IMR-90 (cell line): Measurements from ENCODE around the gene TRAF3IP1. TPM values are rescaled to one million over a fixed set of nuclear protein-coding genes. Genes with fewer than 3 reads are reported as not detected.

Source experiments
- ATAC-seq: fragments of 200-7000 bp; cut with Tn5 transposase; 2 replicates; pipeline ENCODE4 v1.9.1; 2020; ENCODE audit warnings: low read depth, mild to moderate bottlenecking, moderate library complexity
- BruUV-seq: library from RNA; stranded (reverse); fragments of 400-500 nt; replicated peaks from 2 replicates; lab custom pipeline; 2021; lab: Mats Ljungman, UMichigan
- CTCF ChIA-PET: fragments of 300-600 bp; formaldehyde crosslinking; extraction: SDS; loops from one replicate; lab custom pipeline; 2021; ENCODE audit warnings: antibody characterized with exemption; lab: Yijun Ruan, JAX
- POLR2A ChIA-PET: fragments of 300-600 bp; sonication (Branson Sonifier 250); formaldehyde crosslinking; loops from one replicate; lab custom pipeline; 2022; ENCODE audit warnings: antibody characterized with exemption; ENCODE audit not compliant: unreplicated experiment; lab: Charles Lee
- DNase-seq: peaks from one replicate; pipeline ENCODE4 v3.0.0; 2013
- H2AFZ ChIP-seq: replicated peaks from 2 replicates; pipeline ENCODE3; 2013; ENCODE audit warnings: low read length, mild to moderate bottlenecking; ENCODE audit not compliant: poor library complexity
- H2AK5ac ChIP-seq: 2 replicates; pipeline ENCODE4 v1.6.1; 2013; ENCODE audit warnings: low read depth, low read length, inconsistent platforms
- H2AK9ac ChIP-seq: replicated peaks from 2 replicates; pipeline ENCODE3; 2013; ENCODE audit warnings: mild to moderate bottlenecking, low read depth, low read length, moderate library complexity; ENCODE audit not compliant: poor library complexity
- H2BK120ac ChIP-seq: 2 replicates; pipeline ENCODE4 v1.6.1; 2013; ENCODE audit warnings: low read depth, low read length, inconsistent platforms
- H2BK15ac ChIP-seq: 3 replicates; pipeline ENCODE4 v1.6.1; 2013; ENCODE audit warnings: low read depth, low read length, inconsistent platforms
- H2BK20ac ChIP-seq: 2 replicates; pipeline ENCODE4 v1.6.1; 2013; ENCODE audit warnings: low read depth, mild to moderate bottlenecking, inconsistent platforms, low read length, moderate library complexity
- H2BK5ac ChIP-seq: 2 replicates; pipeline ENCODE4 v1.6.1; 2013; ENCODE audit warnings: mild to moderate bottlenecking, low read depth, low read length, inconsistent platforms; ENCODE audit not compliant: poor library complexity, severe bottlenecking
- H3K14ac ChIP-seq: replicated peaks from 2 replicates; pipeline ENCODE4 v1.6.1; 2013; ENCODE audit warnings: low read depth, low read length, inconsistent platforms
- H3K18ac ChIP-seq: 2 replicates; pipeline ENCODE4 v1.6.1; 2013; ENCODE audit warnings: low read depth, low read length, control low read depth
- H3K23ac ChIP-seq: 2 replicates; pipeline ENCODE4 v1.6.1; 2013; ENCODE audit warnings: low read depth, low read length, inconsistent platforms
- H3K27ac ChIP-seq: 2 replicates; pipeline ENCODE4 v1.5.1; 2013; ENCODE audit warnings: mild to moderate bottlenecking, control low read depth, low read length; ENCODE audit not compliant: insufficient read depth
- H3K27me3 ChIP-seq: 2 replicates; pipeline ENCODE4 v1.6.1; 2013; ENCODE audit warnings: low read length; ENCODE audit not compliant: control insufficient read depth, insufficient read depth
- H3K36me3 ChIP-seq: 2 replicates; pipeline ENCODE4 v1.6.1; 2013; ENCODE audit warnings: low read length, mixed read lengths; ENCODE audit not compliant: control insufficient read depth, insufficient read depth
- H3K4ac ChIP-seq: 2 replicates; pipeline ENCODE4 v1.6.1; 2013; ENCODE audit warnings: low read depth, low read length, inconsistent platforms
- H3K4me1 ChIP-seq: 2 replicates; pipeline ENCODE4 v1.6.1; 2013; ENCODE audit warnings: low read length, mixed read lengths; ENCODE audit not compliant: control insufficient read depth, insufficient read depth
- H3K4me2 ChIP-seq: 2 replicates; pipeline ENCODE4 v1.6.1; 2013; ENCODE audit warnings: low read depth, mild to moderate bottlenecking, control low read depth, low read length, moderate library complexity
- H3K4me3 ChIP-seq: 2 replicates; pipeline ENCODE4 v1.5.1; 2013; ENCODE audit warnings: low read depth, mild to moderate bottlenecking, control low read depth, low read length, moderate library complexity; ENCODE audit not compliant: insufficient read depth
- H3K56ac ChIP-seq: 2 replicates; pipeline ENCODE4 v1.6.1; 2013; ENCODE audit warnings: low read length, inconsistent platforms; ENCODE audit not compliant: insufficient read depth; ENCODE audit errors: extremely low read depth
- H3K79me1 ChIP-seq, 2 experiments: 2 replicates each; pipeline ENCODE4 v1.6.1; 2013; ENCODE audit warnings: low read length in 2 of 2, inconsistent platforms in 1 of 2, low read depth in 1 of 2
- H3K9ac ChIP-seq: 2 replicates; pipeline ENCODE4 v1.6.1; 2013; ENCODE audit warnings: low read depth, low read length, control low read depth
- H3K9me1 ChIP-seq: 2 replicates; pipeline ENCODE4 v1.6.1; 2013; ENCODE audit warnings: low read length, inconsistent platforms; ENCODE audit not compliant: insufficient read depth
- H3K9me3 ChIP-seq: 2 replicates; pipeline ENCODE4 v1.6.1; 2013; ENCODE audit warnings: low read length; ENCODE audit not compliant: control insufficient read depth, insufficient read depth
- H4K20me1 ChIP-seq: 2 replicates; pipeline ENCODE4 v1.6.1; 2013; ENCODE audit warnings: low read length, inconsistent platforms; ENCODE audit not compliant: insufficient read depth
- H4K5ac ChIP-seq: 2 replicates; pipeline ENCODE4 v1.6.1; 2013; ENCODE audit warnings: mild to moderate bottlenecking, low read depth, low read length, control low read depth
- H4K8ac ChIP-seq, 2 experiments: 2 replicates each; pipeline ENCODE4 v1.6.1; 2013; ENCODE audit warnings: low read depth in 2 of 2, low read length in 2 of 2, control low read depth in 1 of 2, inconsistent platforms in 1 of 2
- H4K91ac ChIP-seq: 2 replicates; pipeline ENCODE4 v1.6.1; 2013; ENCODE audit warnings: low read depth, low read length, inconsistent platforms; ENCODE audit not compliant: insufficient read depth
- CTCF ChIP-seq: conservative IDR thresholded peaks from 2 replicates; pipeline ENCODE4 v1.5.1; 2012; ENCODE audit warnings: mild to moderate bottlenecking, low read depth, low read length, improper control_type of control experiment
- FOS ChIP-seq: fragments of 150-350 bp; IDR thresholded peaks from 2 replicates; pipeline ENCODE4 v1.6.1; 2016; ENCODE audit warnings: low read depth, low read length
- MAFK ChIP-seq: IDR thresholded peaks from 2 replicates; pipeline ENCODE4 v1.6.1; 2012; ENCODE audit warnings: low read depth, low read length, improper control_type of control experiment
- NFE2L2 ChIP-seq: fragments of 150-350 bp; IDR thresholded peaks from 2 replicates; pipeline ENCODE4 v1.6.1; 2016; ENCODE audit warnings: low read depth, mild to moderate bottlenecking, low read length
- POLR2A ChIP-seq: IDR thresholded peaks from 2 replicates; pipeline ENCODE4 v1.6.1; 2012; ENCODE audit warnings: mild to moderate bottlenecking, low read depth, low read length
- WGBS, 2 experiments: methylation state at CpG; one replicate each; pipeline versions ENCODE4 v1.1.5 to v1.1.7; 2013; ENCODE audit warnings: missing lambda C conversion rate in 2 of 2; ENCODE audit not compliant: insufficient read length in 1 of 2; ENCODE audit errors: extremely low coverage in 2 of 2; 5-methylcytosine and 5-hydroxymethylcytosine counted together
- dilution Hi-C: fragments of 300-500 bp; cut with HindIII; formaldehyde crosslinking; loops from one replicate; pipeline ENCODE4 v1.14.3; 2018; ENCODE audit warnings: low sequenced_read_pairs; ENCODE audit not compliant: unreplicated experiment
- in situ Hi-C: fragments of 300-500 bp; cut with MboI; formaldehyde crosslinking; loops from 3 replicates; pipeline ENCODE4 v1.14.3; 2019; ENCODE audit warnings: low sequenced_read_pairs, inconsistent platforms, mixed read lengths
- intact Hi-C: fragments of 100-400 bp; cut with micrococcal nuclease; formaldehyde crosslinking; loops from 2 replicates; pipeline ENCODE4 v1.10.0; 2022
- polyA plus RNA-seq, 3 experiments: library from polyadenylated mRNA; depleted of rRNA; stranded (reverse); fragments of >200 nt; gene quantifications; 2 replicates each; pipeline ENCODE4 v1.2.3, GENCODE V29; 2012; ENCODE audit warnings: low replicate concordance in 1 of 3
- total RNA-seq: library from RNA; depleted of rRNA; stranded (reverse); fragments of >200 nt; gene quantifications from 2 replicates; pipeline ENCODE4 v1.2.3, GENCODE V29; 2012

TRAF3IP1 gene
- total and polyA plus RNA-seq, 2 of the 4 experiments (the other 2 are of a cell fraction), result 5.9 to 8.3 TPM

GRCh38 chr2:238446371-238446770 is 126.1 kb downstream of the TRAF3IP1 start:
- POLR2A ChIA-PET, result no interaction called here
- no TSS peak for BruUV-seq

More at GRCh38 chr2:238446371-238446770, 126.1 kb downstream of the TRAF3IP1 start:
- Histone ChIP-seq H3K14ac (no peak overlapping the region), H3K4ac (no peak overlapping the region), H3K18ac (no peak overlapping the region), H3K27me3 (no peaks in the 10 kb centered on the region), H3K4me3 (no peak overlapping the region), H2BK15ac (no peak overlapping the region), H4K91ac (no peak overlapping the region), H2BK20ac (no peak overlapping the region), H2BK120ac (no peak overlapping the region), H3K56ac (no peak overlapping the region), H2BK5ac (no peak overlapping the region), H4K20me1 (peaks cover 25% of the 10 kb centered on the region), H2AFZ (no peak overlapping the region), H2AK5ac (no peak overlapping the region), H3K4me1 (peaks cover 9% of the 10 kb centered on the region), H3K9me3 (no peaks in the 10 kb centered on the region), H4K8ac (no peak overlapping the region), H3K27ac (no peak overlapping the region), H3K36me3 (peaks cover 66% of the 10 kb centered on the region), H3K4me2 (no peak overlapping the region), H3K9ac (no peak overlapping the region), H3K79me1 (peaks cover 49 to 80% of the 10 kb centered on the region in 2 experiments), H3K9me1 (peaks cover 19% of the 10 kb centered on the region), H3K23ac (no peak overlapping the region), H2AK9ac (no peak overlapping the region), H4K5ac (no peak overlapping the region)
- WGBS, 2 experiments, result 90% methylated on average over 2 of the region's 8 CpGs; no CpG with 5 or more reads in 1 of the 2 experiments
- intact Hi-C loops, result no loop called here
- no peak for TF ChIP-seq NFE2L2
- no peak for TF ChIP-seq CTCF
- TF ChIP-seq MAFK, result no peak
- no peak for TF ChIP-seq POLR2A
- no peak for TF ChIP-seq FOS
- dilution Hi-C loops, result no loop called here
- CTCF ChIA-PET, result no interaction called here
- in situ Hi-C loops, result no loop called here
- ATAC-seq (no peak), DNase-seq (no peak)
